A549 treated with GW870086 at 1 μM for 4 hours (cell line): Measurements from ENCODE around the gene SLC9B2. TPM values are rescaled to one million over a fixed set of nuclear protein-coding genes. Genes with fewer than 3 reads are reported as not detected.

Source experiments
- total RNA-seq: library from RNA; stranded (reverse); fragments of 200-300 nt; extraction: Qiagen RNA extraction; gene quantifications from 5 replicates; pipeline ENCODE4 v1.2.3, GENCODE V29; 2022; ENCODE audit warnings: low read depth

The SLC9B2 gene, protein sequence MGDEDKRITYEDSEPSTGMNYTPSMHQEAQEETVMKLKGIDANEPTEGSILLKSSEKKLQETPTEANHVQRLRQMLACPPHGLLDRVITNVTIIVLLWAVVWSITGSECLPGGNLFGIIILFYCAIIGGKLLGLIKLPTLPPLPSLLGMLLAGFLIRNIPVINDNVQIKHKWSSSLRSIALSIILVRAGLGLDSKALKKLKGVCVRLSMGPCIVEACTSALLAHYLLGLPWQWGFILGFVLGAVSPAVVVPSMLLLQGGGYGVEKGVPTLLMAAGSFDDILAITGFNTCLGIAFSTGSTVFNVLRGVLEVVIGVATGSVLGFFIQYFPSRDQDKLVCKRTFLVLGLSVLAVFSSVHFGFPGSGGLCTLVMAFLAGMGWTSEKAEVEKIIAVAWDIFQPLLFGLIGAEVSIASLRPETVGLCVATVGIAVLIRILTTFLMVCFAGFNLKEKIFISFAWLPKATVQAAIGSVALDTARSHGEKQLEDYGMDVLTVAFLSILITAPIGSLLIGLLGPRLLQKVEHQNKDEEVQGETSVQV
- 7.3 to 8.2 TPM (median 7.6 TPM) in 5 replicates for total RNA-seq

DNA sequence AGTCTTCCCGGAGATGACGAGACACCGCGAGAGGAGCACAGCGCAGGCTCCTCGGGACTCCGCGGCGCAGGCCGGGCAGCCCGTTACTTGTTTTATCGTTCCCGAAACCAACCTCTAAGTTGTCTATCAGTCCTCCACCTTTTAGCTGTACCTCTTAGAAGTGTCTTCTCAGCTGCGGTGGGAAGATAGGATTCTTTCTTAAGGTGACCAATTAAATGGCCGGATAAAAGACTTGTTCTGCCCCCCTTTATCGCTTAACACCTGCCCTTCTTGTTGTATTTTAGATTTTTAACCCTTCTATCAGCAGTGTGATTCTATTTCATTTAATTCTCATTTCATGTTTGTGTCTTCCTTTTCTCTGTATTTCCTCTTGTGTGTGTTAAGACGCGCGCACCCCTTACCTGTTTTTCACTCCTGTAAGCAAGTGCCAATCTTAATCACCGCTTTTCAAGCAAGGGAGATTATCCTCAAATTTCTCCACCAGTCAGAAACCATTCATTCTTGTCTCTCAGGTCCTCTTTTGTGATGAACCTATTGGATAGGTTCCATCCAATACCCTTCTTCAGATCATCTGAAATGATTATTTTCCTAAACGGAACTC, at the start of gene SLC9B2:
Gene SLC9B2 (minus strand): TSS at position 15 of the 601 bp plus-strand sequence. CDS start 9,211 bp downstream, outside the sequence.

DNA sequence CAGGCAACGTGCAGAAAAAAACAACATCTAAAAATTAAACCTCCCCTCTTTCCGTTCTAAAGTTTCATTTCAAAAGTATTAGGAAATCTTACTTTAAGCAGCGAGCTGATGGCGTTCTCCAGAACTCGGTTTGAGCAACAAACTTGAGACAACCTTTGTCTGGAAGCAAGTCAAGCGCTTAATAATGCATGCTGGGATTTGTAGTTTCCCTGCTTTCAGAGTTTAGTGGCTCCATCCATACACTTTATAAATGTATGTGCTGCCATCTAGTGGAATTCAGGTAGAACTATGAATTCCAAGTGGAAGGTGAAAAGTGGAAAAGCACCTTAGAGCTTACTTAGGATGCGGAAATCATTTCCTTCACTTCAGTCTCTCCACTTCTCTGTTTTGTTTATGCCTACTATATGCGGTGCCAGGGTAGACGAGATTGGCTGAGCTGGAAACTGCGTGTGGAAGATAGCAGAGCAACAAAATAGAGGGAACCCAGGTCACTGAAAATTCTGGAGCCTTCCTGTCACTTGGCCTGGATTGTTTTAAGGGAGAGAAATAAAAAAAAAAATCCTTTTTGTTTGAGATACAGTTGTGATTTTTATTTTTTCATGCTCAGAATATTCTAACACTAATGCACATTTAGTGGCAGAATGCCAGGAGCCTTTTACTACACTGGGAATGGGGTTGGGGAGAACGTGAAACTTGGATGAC, 23.3 kb upstream of the SLC9B2 start, which contains the start of gene BDH2:
Gene BDH2 (minus strand): TSS at position 144 of the 702 bp plus-strand sequence. CDS start 3,580 bp downstream, outside the sequence.

DNA sequence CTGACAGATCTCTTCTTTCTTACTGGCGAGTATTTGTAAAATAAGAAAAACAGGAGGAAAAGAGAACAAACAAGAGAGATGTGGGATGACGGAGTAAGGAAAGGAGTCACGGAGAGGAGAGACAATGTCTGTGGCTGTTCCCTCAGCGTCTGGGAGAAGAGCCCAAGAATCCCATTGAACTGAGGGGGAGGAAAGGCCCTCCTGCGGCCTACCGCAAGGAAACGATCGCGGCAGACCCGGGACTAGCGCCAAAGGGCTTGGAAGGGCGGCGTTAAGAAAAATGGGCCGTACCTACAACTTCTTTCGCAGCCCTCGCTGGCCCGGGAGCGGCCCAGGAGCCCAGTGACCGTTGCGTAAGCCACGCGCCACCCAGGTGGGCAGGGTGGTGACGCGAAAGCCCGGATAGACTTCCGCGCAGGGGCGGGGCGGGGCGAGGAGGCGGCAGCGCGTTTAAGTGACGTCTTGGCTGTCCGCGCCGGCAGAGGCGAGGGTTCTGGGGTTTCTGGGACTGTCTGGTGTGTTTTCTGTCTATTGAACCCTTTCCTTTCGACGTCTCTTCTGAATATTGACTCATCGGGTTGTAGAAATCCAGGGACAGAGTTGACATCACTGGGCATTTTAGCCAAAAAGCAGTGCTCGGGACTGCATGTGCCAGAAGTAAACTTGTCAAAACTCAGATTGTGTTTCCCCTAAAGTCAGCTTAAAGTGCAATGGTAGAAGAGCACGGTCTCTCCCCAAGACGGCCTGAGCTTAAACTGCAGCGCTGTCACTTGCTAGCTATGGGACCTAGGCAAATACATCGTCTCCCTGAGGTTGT, 57.0 kb downstream of the SLC9B2 start, which contains the start of gene SLC9B1:
Gene SLC9B1 (minus strand): TSS at position 398 of the 817 bp plus-strand sequence. CDS start 27,994 bp downstream, outside the sequence.

Other genes starting within 250 kb of the SLC9B2 start
- 210 to 235 TPM (median 218 TPM) in 5 replicates for gene UBE2D3, start 249.2 kb downstream of the SLC9B2 start, total RNA-seq
- gene CISD2, start 207.8 kb downstream of the SLC9B2 start, total RNA-seq = 36.8 to 41.3 TPM (median 37.1 TPM) in 5 replicates
- gene SLC9B1, start 57.1 kb downstream of the SLC9B2 start, total RNA-seq = 0.16 to 0.28 TPM in 2 of 5 replicates, not detected in the others
- gene BDH2, start 23.1 kb upstream of the SLC9B2 start, total RNA-seq = 7.4 to 10.1 TPM (median 9.2 TPM) in 5 replicates
- 4.6 to 8.9 TPM (median 6.9 TPM) in 5 replicates for gene CENPE, start 121.6 kb upstream of the SLC9B2 start, total RNA-seq